SJSA1 (cell line): Measurements from ENCODE around the gene MTM1. TPM values are rescaled to one million over a fixed set of nuclear protein-coding genes. Genes with fewer than 3 reads are reported as not detected.

Source experiments
- DNase-seq, 2 experiments: peaks; one replicate each; pipeline ENCODE4 v3.0.0-alpha.2; 2015 to 2020; ENCODE audit warnings: low spot score in 2 of 2, low read depth in 1 of 2
- H3K27ac ChIP-seq: fragments of 250-450 bp; sonication (Bioruptor Pico); 2 replicates; pipeline ENCODE4 v1.5.1; 2020; ENCODE audit warnings: mild to moderate bottlenecking, moderate library complexity
- H3K27me3 ChIP-seq: fragments of 250-450 bp; sonication (Bioruptor Pico); replicated peaks from 2 replicates; pipeline ENCODE4 v1.5.1; 2020; ENCODE audit warnings: mild to moderate bottlenecking, moderate library complexity
- H3K36me3 ChIP-seq: fragments of 250-450 bp; sonication (Bioruptor Pico); 2 replicates; pipeline ENCODE4 v1.5.1; 2020; ENCODE audit warnings: mild to moderate bottlenecking
- H3K4me1 ChIP-seq: fragments of 250-450 bp; sonication (Bioruptor Pico); replicated peaks from 2 replicates; pipeline ENCODE4 v1.6.1; 2021; ENCODE audit warnings: mild to moderate bottlenecking
- H3K4me3 ChIP-seq: fragments of 250-450 bp; sonication (Bioruptor Pico); 2 replicates; pipeline ENCODE4 v1.5.1; 2020; ENCODE audit warnings: mild to moderate bottlenecking
- H3K9me3 ChIP-seq: fragments of 250-450 bp; sonication (Bioruptor Pico); replicated peaks from 2 replicates; pipeline ENCODE4 v1.5.1; 2020; ENCODE audit warnings: mild to moderate bottlenecking
- total RNA-seq: library from RNA; depleted of rRNA; stranded (reverse); fragments of >200 nt; shearing (Covaris generic); gene quantifications from 2 replicates; pipeline ENCODE4 v1.2.3, GENCODE V29; 2014

MTM1 gene
- total RNA-seq, 1 experiment from 2014 or later, result 12.8 TPM

DNA sequence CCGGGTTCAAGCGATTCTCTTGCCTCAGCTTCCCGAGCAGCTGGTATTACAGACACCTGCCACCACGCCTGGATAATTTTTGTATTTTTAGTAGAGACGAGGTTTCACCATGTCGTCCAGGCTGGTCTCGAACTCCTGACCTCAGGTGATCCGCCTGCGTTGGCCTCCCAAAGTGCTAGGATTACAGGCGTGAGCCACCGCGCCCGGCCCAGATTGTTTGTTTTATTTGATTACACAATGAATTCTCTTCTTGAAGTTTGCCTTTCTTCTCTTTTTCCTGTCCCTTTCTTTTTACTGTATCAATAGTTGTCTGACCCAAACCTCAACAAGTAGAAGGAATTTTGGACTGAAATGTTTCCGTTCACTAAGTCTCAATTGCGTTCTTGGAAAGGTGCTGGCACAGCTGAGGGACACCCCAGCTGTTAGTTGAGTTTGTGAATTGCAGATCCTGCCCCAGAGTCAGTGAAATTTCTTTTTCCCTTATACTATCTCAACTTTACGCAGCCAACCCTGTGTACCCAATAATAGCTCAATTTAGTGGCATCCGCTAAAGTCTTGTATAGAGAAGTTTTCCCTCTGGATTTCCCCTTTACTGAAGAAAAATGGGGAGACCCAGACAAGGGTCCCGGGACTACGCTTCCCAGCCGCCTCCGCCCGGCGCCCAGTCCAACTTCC lies 639 bp upstream of the MTM1 start:
- DNase-seq, result no peak
- Histone ChIP-seq H3K27ac (no peak overlapping the region), H3K36me3 (peaks cover 3% of the 10 kb centered on the region; the same call in 1 of the 2 replicates), H3K4me3 (peak overlapping the region; percentile 16; the same call in 1 of the 2 replicates), H3K4me1 (peaks cover 29% of the 10 kb centered on the region), H3K27me3 (no peaks in the 10 kb centered on the region), H3K9me3 (no peaks in the 10 kb centered on the region)

GRCh38 chrX:150569155-150569477 lies 695 bp downstream of the MTM1 start:
- no peak for DNase-seq

DNA sequence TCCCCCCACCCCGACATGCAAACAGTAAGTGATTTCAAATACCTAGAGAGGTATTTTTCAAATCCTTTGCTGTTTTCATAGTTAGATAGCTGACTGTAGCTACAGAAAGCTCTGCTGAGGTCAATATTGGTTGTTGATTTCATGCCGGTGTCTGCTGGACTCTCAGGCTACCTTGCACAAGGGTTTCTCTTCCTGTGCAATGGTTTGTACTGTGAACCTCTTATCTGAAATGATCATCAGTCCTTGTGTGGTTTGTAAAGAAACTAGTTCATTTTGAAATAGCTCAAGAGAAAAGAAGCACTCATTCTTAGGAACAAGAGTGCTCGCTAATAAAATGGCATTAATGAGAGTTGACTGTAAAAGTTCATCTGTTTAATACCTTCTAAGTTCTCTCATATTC lies 2.1 kb downstream of the MTM1 start:
- Histone ChIP-seq H3K4me3 (no peak overlapping the region), H3K36me3 (peaks cover 3% of the 10 kb centered on the region; the same call in 1 of the 2 replicates), H3K27me3 (no peaks in the 10 kb centered on the region), H3K4me1 (peaks cover 43% of the 10 kb centered on the region), H3K9me3 (no peaks in the 10 kb centered on the region), H3K27ac (no peak overlapping the region)
- DNase-seq, result no peak

More at GRCh38 chrX:150569155-150569477, 695 bp downstream of the MTM1 start:
- H3K27ac ChIP-seq, result peak overlapping the region; percentile 38; the same call in 1 of the 2 replicates
- H3K36me3 ChIP-seq, result peaks cover 3% of the 10 kb centered on the region; the same call in 1 of the 2 replicates
- H3K27me3 ChIP-seq, result no peaks in the 10 kb centered on the region
- peaks cover 38% of the 10 kb centered on the region for H3K4me1 ChIP-seq
- H3K9me3 ChIP-seq, result no peaks in the 10 kb centered on the region
- H3K4me3 ChIP-seq, result peak overlapping the region; percentile 89

DNA sequence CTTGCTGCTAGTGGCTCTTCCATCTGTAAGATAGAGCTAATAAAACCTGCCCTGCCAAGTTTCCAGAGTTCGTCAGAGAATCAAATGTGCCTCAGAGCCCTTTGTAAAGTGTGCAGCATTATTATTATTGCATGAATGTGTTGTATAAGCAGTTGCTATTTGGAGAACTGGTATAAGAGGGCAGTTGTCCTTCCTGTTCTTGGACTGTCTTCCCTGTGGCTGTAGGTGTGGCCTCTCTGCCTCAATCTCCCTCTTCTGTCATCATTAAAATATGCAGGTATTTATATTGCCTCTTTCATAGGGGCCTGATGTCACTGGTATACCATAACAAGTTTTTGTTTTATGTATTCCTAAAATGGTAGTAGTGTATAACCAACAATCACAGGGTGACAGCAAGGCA lies 3.8 kb downstream of the MTM1 start:
- no peaks in the 10 kb centered on the region for H3K27me3 ChIP-seq
- peaks cover 3% of the 10 kb centered on the region; the same call in 1 of the 2 replicates for H3K36me3 ChIP-seq
- peaks cover 54% of the 10 kb centered on the region for H3K4me1 ChIP-seq
- DNase-seq, result peak in 1 of 2 experiments; percentile 36
- H3K27ac ChIP-seq, result peak overlapping the region; percentile 55
- H3K9me3 ChIP-seq, result no peaks in the 10 kb centered on the region
- H3K4me3 ChIP-seq, result no peak overlapping the region

GRCh38 chrX:150573106-150573505 lies 4.7 kb downstream of the MTM1 start:
- peaks cover 50% of the 10 kb centered on the region for H3K4me1 ChIP-seq
- H3K27me3 ChIP-seq, result no peaks in the 10 kb centered on the region
- H3K4me3 ChIP-seq, result no peak overlapping the region
- peak overlapping the region; percentile 55 for H3K27ac ChIP-seq
- peaks cover 3% of the 10 kb centered on the region; the same call in 1 of the 2 replicates for H3K36me3 ChIP-seq
- no peak for DNase-seq
- no peaks in the 10 kb centered on the region for H3K9me3 ChIP-seq

DNA sequence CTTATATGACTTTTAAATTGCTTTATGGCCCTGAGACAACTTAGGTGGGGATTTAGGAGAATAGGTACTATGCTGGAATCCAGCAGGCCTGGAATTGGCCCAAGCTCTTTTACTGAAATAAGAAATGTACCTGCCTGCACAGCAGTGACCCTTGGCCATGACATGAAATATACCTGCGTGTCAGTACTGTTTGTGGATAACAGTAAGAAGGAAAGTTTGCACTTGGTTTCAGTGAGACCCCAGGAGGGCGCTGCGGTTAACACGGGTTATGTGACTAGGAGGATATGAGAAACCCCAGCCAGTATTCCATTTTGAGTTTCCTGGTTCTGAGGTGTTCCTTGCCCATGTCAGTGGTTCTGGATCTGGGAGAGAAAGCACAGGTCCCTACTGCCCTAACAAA lies 5.3 kb downstream of the MTM1 start:
- Histone ChIP-seq H3K27me3 (no peaks in the 10 kb centered on the region), H3K36me3 (peaks cover 3% of the 10 kb centered on the region; the same call in 1 of the 2 replicates), H3K27ac (no peak overlapping the region), H3K4me1 (peaks cover 50% of the 10 kb centered on the region), H3K4me3 (no peak overlapping the region), H3K9me3 (no peaks in the 10 kb centered on the region)
- DNase-seq, result no peak

DNA sequence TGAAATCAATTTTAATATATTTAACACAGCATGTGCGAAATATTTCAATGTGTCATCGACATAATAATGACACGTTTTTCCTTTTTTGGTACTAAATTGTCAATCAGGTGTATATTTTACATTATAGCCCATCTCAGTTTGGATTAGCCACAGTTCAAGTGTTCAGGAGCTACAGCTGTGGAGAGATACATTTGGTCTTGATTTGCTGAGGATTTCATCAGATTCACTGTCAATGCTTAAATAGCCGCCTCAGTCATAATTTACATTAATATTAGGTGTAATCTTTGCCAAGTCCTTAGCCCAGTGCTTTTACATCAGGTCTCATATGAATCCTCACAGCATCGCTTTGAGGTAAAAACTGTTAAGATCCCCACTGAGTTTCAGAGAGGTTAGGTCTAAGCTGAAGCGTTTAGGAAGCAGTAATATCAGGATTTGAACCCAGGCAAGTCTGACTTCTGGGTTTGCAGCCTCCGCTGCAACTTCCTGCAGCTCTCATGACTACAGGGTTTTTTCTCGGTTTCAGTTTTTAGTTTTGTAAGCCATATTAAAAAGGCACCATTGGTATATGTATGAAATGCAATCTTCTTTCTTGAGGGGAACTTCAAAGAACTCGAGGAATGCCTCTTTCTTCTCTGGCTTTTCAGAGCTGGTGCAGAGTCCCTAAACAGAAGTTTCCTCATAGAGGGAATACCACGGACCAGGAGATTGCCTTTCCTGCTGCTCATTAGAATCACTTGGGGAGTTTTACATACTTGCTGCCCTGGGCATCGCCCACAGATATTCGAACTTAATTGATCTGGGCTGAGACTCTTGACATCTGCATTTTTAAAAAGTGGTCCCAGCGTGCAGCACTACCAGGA lies 6.4 kb downstream of the MTM1 start:
- no peaks in the 10 kb centered on the region for H3K27me3 ChIP-seq
- no peak for DNase-seq
- H3K9me3 ChIP-seq, result no peaks in the 10 kb centered on the region
- 0 out of 2 replicates have a peak, but pooled peaks cover 2% of the 10 kb centered on the region for H3K36me3 ChIP-seq
- H3K4me1 ChIP-seq, result peaks cover 48% of the 10 kb centered on the region
- no peak overlapping the region for H3K4me3 ChIP-seq
- H3K27ac ChIP-seq, result no peak overlapping the region

DNA sequence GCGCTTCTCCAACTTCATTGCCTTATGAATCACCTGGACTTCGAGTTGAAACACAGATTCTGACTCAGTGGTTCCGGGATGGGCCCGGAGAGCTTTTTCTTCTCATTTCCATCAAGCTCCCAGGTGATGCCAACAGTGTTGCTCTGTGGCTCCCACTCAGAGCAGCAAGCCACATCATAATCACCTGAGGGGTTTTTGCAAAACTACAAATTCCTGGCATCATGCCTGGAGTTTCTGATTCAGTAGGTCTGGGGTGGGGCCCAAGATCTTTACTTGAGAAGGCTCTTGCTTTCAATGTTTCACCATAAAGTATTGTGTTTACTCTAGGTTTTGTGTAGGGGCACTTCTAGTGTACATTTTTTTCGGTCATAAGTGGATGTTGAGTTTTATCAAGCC lies 7.0 kb downstream of the MTM1 start:
- Histone ChIP-seq H3K4me3 (no peak overlapping the region), H3K36me3 (0 out of 2 replicates have a peak, but pooled peaks cover 2% of the 10 kb centered on the region), H3K4me1 (peaks cover 43% of the 10 kb centered on the region), H3K27me3 (no peaks in the 10 kb centered on the region), H3K27ac (no peak overlapping the region), H3K9me3 (no peaks in the 10 kb centered on the region)
- DNase-seq, result no peak

DNA sequence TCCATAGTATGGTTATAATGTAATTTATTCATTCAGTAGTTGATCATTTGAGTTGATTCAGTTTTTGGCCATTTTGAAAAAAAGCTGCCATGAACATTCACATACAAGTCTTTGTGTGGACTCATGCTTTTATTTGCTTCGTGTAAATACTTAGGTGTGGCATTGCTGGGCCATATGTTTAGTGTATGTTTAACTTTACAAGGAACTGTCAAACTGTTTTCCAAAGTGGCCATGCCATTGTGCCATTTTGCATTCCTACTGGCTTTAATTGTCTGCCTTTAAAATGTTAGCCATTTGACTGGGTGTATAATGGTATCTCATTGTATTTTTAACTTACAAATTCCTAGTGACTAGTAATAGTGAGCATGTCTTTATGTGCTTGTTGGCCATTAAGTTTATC lies 8.8 kb downstream of the MTM1 start:
- no peak for DNase-seq
- Histone ChIP-seq H3K4me1 (peaks cover 48% of the 10 kb centered on the region), H3K27ac (no peak overlapping the region), H3K36me3 (0 out of 2 replicates have a peak, but pooled peaks cover 2% of the 10 kb centered on the region), H3K9me3 (no peaks in the 10 kb centered on the region), H3K4me3 (no peak overlapping the region), H3K27me3 (no peaks in the 10 kb centered on the region)

- peaks cover 24% of the 10 kb centered on the region for H3K4me1 ChIP-seq
- 0 out of 2 replicates have a peak, but pooled peaks cover 2% of the 10 kb centered on the region for H3K36me3 ChIP-seq
- no peaks in the 10 kb centered on the region for H3K27me3 ChIP-seq
- H3K4me3 ChIP-seq, result no peak overlapping the region
- peak in 1 of 2 experiments; percentile 78 for DNase-seq
- H3K27ac ChIP-seq, result peak overlapping the region; percentile 71
- H3K9me3 ChIP-seq, result no peaks in the 10 kb centered on the region
Observed at GRCh38 chrX:150581093-150581775, 12.8 kb downstream of the MTM1 start.

GRCh38 chrX:150582338-150582948 lies 14.0 kb downstream of the MTM1 start:
- Histone ChIP-seq H3K36me3 (0 out of 2 replicates have a peak, but pooled peaks cover 2% of the 10 kb centered on the region), H3K27ac (peak overlapping the region; percentile 71; the same call in 1 of the 2 replicates), H3K4me3 (no peak overlapping the region), H3K9me3 (no peaks in the 10 kb centered on the region), H3K4me1 (peaks cover 21% of the 10 kb centered on the region), H3K27me3 (no peaks in the 10 kb centered on the region)
- no peak for DNase-seq

DNA sequence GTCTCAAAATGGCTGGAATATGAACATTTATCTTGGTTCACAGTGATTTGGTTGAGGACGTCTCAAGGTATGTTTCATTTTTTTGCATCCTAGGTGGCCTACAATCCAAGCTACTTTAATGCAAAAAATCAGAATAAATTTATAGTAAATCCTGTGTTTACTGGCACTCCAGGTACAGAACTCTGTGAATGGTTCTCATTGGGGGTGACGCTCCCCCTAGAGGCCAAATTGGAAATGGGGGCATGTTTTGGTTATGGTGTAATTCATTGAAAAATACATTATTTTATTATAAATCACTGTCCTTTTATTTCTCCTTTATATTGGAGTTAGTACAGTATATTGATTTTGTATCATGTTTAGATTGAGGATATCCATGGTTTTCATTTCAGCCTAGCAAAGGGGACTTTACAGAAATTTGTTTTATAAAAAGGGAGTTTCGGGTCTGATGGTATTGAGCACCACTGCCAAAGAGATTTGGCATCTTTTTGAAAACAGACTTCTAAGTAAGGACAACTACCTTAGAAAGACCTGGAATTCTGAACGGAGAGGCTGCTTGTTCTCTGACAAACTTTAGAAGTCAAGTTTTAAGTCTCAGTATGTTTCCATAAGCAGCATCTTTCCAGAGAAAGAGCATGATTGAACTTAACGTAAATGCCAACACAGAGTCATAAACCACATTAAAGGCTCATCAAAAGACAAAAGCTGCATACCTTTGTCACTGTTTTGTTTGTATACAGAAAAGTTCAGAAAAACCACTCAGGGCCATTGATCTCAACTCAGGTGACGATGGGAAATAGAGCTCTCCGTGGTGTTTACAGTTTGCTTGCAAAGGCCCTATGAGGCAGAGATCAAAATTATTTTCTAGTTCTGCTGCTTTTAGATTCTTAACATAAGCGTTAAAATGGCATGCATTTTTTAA lies 19.4 kb downstream of the MTM1 start:
- Histone ChIP-seq H3K4me1 (no peaks in the 10 kb centered on the region), H3K27ac (no peak overlapping the region), H3K36me3 (no peaks in the 10 kb centered on the region), H3K9me3 (no peaks in the 10 kb centered on the region), H3K27me3 (no peaks in the 10 kb centered on the region), H3K4me3 (no peak overlapping the region)
- peak in 1 of 2 experiments; percentile 11 for DNase-seq
